K562 (cell line): ENCODE results near the gene CMTR1. TPM values are rescaled to one million over a fixed set of nuclear protein-coding genes. Genes with fewer than 3 reads are reported as not detected.

Experiments used
- ATAC-seq: fragments of 200-7000 bp; cut with Tn5 transposase; 3 replicates; pipeline ENCODE4 v1.9.1; 2020; ENCODE audit warnings: moderate library complexity
- BruUV-seq: library from RNA; stranded (reverse); fragments of 400-500 nt; replicated peaks from 2 replicates; lab custom pipeline; 2021; lab: Mats Ljungman, UMichigan
- CTCF ChIA-PET: fragments of 300-600 bp; formaldehyde crosslinking; extraction: SDS; loops from one replicate; lab custom pipeline; 2021; ENCODE audit warnings: low intra/inter-chr PET ratio; lab: Yijun Ruan, JAX
- POLR2A ChIA-PET: fragments of 300-600, 350-650 bp; sonication (Branson Sonifier 250); formaldehyde crosslinking; extraction: SDS; loops from one replicate; lab custom pipeline; 2021; ENCODE audit warnings: antibody characterized with exemption, inconsistent platforms; lab: Yijun Ruan, JAX
- DNase-seq, 4 experiments: peaks; one replicate each; pipeline versions ENCODE4 v3.0.0 to v3.0.0-alpha.2; 2011 to 2018; ENCODE audit warnings: low spot score in 3 of 4, mixed read lengths in 3 of 4; ENCODE audit errors: extremely low read depth in 1 of 4
- FAIRE-seq: peaks from 2 replicates; lab custom pipeline; 2011; peaks lifted over from hg19 to GRCh38; lab: Jason Lieb, UNC
- H2AFZ ChIP-seq: 2 replicates; pipeline ENCODE4 v1.6.0; 2011; ENCODE audit warnings: low read depth, low read length, control low read depth, inconsistent platforms
- H3K27ac ChIP-seq: fragments of 200-600 bp; 3 replicates; pipeline ENCODE4 v1.8.0; 2011; ENCODE audit warnings: low read depth, mild to moderate bottlenecking, control low read depth, inconsistent platforms, low read length, moderate library complexity, mixed read lengths; ENCODE audit errors: extremely low read depth
- H3K27me3 ChIP-seq, 2 experiments: fragments of 300-600 bp in 1 of 2; 2 replicates in 1 of 2; 3 replicates in 1 of 2; pipeline versions ENCODE4 v1.6.0 to v1.8.0; 2011; ENCODE audit warnings: inconsistent platforms in 2 of 2, low read length in 2 of 2, mild to moderate bottlenecking in 1 of 2, mixed read lengths in 1 of 2, moderate library complexity in 1 of 2; ENCODE audit not compliant: control insufficient read depth in 2 of 2, insufficient read depth in 2 of 2
- H3K36me3 ChIP-seq: fragments of 300-600 bp; 3 replicates; pipeline ENCODE4 v1.8.0; 2011; ENCODE audit warnings: mild to moderate bottlenecking, low read length, inconsistent platforms; ENCODE audit not compliant: control insufficient read depth, insufficient read depth
- H3K4me1 ChIP-seq, 2 experiments: fragments of 200-600 bp in 1 of 2; replicated peaks in 1 of 2; 2 replicates in 1 of 2; 3 replicates in 1 of 2; pipeline versions ENCODE4 v1.5.1 to v1.8.0; 2011; ENCODE audit warnings: inconsistent platforms in 2 of 2, low read length in 2 of 2, mild to moderate bottlenecking in 1 of 2, mixed read lengths in 1 of 2, moderate library complexity in 1 of 2; ENCODE audit not compliant: control insufficient read depth in 2 of 2, insufficient read depth in 2 of 2
- H3K4me2 ChIP-seq: 2 replicates; pipeline ENCODE4 v1.6.1; 2011; ENCODE audit warnings: low read length, control low read depth, inconsistent platforms, mixed read lengths; ENCODE audit not compliant: insufficient read depth
- H3K4me3 ChIP-seq: fragments of 200-600 bp; sonication (generic), shearing (Covaris generic); 2 replicates; pipeline ENCODE4 v1.5.1; 2016; ENCODE audit warnings: control low read depth, inconsistent platforms
- H3K79me2 ChIP-seq: fragments of 200-600 bp; 3 replicates; pipeline ENCODE4 v1.8.0; 2011; ENCODE audit warnings: low read length, inconsistent platforms; ENCODE audit not compliant: control insufficient read depth, insufficient read depth
- H3K9ac ChIP-seq, 2 experiments: 2 replicates each; pipeline versions ENCODE4 v1.6.0 to v1.6.1; 2011; ENCODE audit warnings: low read depth in 2 of 2, low read length in 2 of 2, control low read depth in 1 of 2, inconsistent platforms in 1 of 2, mild to moderate bottlenecking in 1 of 2, mixed read lengths in 1 of 2; ENCODE audit not compliant: insufficient read depth in 1 of 2
- H3K9me1 ChIP-seq: one replicate; pipeline ENCODE4 v1.6.0; 2011; ENCODE audit warnings: inconsistent platforms, mild to moderate bottlenecking, low read length, moderate library complexity; ENCODE audit not compliant: control insufficient read depth, insufficient read depth
- H3K9me3 ChIP-seq: replicated peaks from 2 replicates; pipeline ENCODE4 v1.5.1; 2011; ENCODE audit warnings: low read depth, low read length, inconsistent platforms; ENCODE audit not compliant: control insufficient read depth, insufficient read depth
- H4K20me1 ChIP-seq: replicated peaks from 2 replicates; pipeline ENCODE4 v1.6.1; 2011; ENCODE audit warnings: low read length, inconsistent platforms, mixed read lengths; ENCODE audit not compliant: control insufficient read depth, insufficient read depth
- GTF2E2 ChIP-seq: fragments of 200-800 bp; sonication (Bioruptor generic); IDR thresholded peaks from 2 replicates; pipeline ENCODE4 v1.6.1; 2016; ENCODE audit warnings: missing genetic modification characterization, missing compliant biosample characterization
- HNRNPH1 ChIP-seq: fragments of 200-400 bp; formaldehyde crosslinking; optimal IDR thresholded peaks from 2 replicates; pipeline ENCODE3; 2017; ENCODE audit warnings: low read depth, mild to moderate bottlenecking, low read length, moderate library complexity
- LCOR ChIP-seq: sonication (generic); formaldehyde crosslinking; IDR thresholded peaks from 2 replicates; pipeline ENCODE4 v1.8.0; 2022; ENCODE audit warnings: mild to moderate bottlenecking, missing genetic modification reagents
- WGBS: fragments of 100-300 bp; shearing (Covaris generic); methylation state at CpG from one replicate; pipeline ENCODE4 v1.1.6; 2016; ENCODE audit warnings: low coverage, mixed read lengths; ENCODE audit not compliant: insufficient coverage; ENCODE audit errors: missing lambda C conversion rate; 5-methylcytosine and 5-hydroxymethylcytosine counted together
- in situ Hi-C: fragments of 300-500 bp; cut with MboI; formaldehyde crosslinking; loops from 4 replicates; pipeline ENCODE4 v1.15.0; 2018; ENCODE audit warnings: inconsistent platforms, mixed read lengths
- intact Hi-C: fragments of 100-400 bp; cut with micrococcal nuclease; formaldehyde crosslinking; loops from 2 replicates; pipeline ENCODE4 v1.14.2; 2022
- polyA plus RNA-seq, 8 experiments: library from polyadenylated mRNA; depleted of rRNA in 4 of 8; stranded (reverse) in 5 of 8; unstranded in 3 of 8; fragments of >200 nt; fragmentation: Nextera tagmentation in 2 of 8; fragmentation: Illumina TruSeq in 1 of 8; extraction: Ambion mirVana in 2 of 8; extraction: Trizol in 1 of 8; gene quantifications; 2 replicates each; pipeline versions ENCODE4 v1.2.1 to v1.2.3, GENCODE V29; 2011 to 2014; ENCODE audit warnings: inconsistent platforms in 1 of 8, missing spikeins in 1 of 8
- total RNA-seq, 7 experiments: library from RNA; depleted of rRNA in 6 of 7; stranded (reverse); fragments of >200 nt in 6 of 7; fragmentation: Illumina TruSeq in 2 of 7; extraction: Trizol in 2 of 7; gene quantifications; 2 replicates each; pipeline versions ENCODE4 v1.2.1 to v1.2.3, GENCODE V29; 2011 to 2021; ENCODE audit warnings: low replicate concordance in 1 of 7

CMTR1 gene
- total and polyA plus RNA-seq, 9 of the 15 experiments (the other 6 are each of a cell fraction or from before 2014, with no cell fraction given), result 2.9 to 63.5 (median 49.5) TPM

GRCh38 chr6:37392821-37393220 is 40.2 kb upstream of the CMTR1 start (continued):
- TF ChIP-seq GTF2E2 (tag), result no peak

- in situ Hi-C loops, result no loop called here
Measured at GRCh38 chr6:37393381-37393929, 39.6 kb upstream of the CMTR1 start.

More at GRCh38 chr6:37393381-37393929, 39.6 kb upstream of the CMTR1 start:
- no peak overlapping the region for H3K4me2 ChIP-seq
- TF ChIP-seq LCOR, result no peak
- TF ChIP-seq HNRNPH1, result no peak
- TF ChIP-seq, all 486 proteins: peak for 0
- Histone ChIP-seq H3K79me2 (no peaks in the 10 kb centered on the region), H3K27ac (no peak overlapping the region), H3K4me1 (peaks cover 3 to 7% of the 10 kb centered on the region in 2 experiments; a peak in 3 of 5 replicates), H3K27me3 (no peaks in the 10 kb centered on the region), H2AFZ (no peak overlapping the region), H3K36me3 (peaks cover 30% of the 10 kb centered on the region), H4K20me1 (no peaks in the 10 kb centered on the region; the same call in 1 of the 2 replicates), H3K4me3 (no peak overlapping the region), H3K9me1 (peaks cover 3% of the 10 kb centered on the region), H3K9ac (no peak overlapping the region), H3K9me3 (no peaks in the 10 kb centered on the region)
- DNase-seq, result peak in 1 of 4 experiments; percentile 5
- intact Hi-C loops, result no loop called here
- BruUV-seq, result no TSS peak
- ChIA-PET CTCF (no interaction called here), POLR2A (interaction anchor here (0.8 to 1.5 kb wide), 5 partner anchors 10 to 176 kb away, joined by 3 to 11 read pairs (median 3); partner anchors contain the start of gene CMTR1)
- 26% methylated on average over 1 of the region's 1 CpG for WGBS
- FAIRE-seq, result no peak
- ATAC-seq, result no peak
